Stimulated activated CD8-positive, alpha-beta memory T cell treated with anti-CD3 and anti-CD28 coated beads, Interleukin-15, amount 100 ng/mL, for 4 hours (primary cell): ENCODE data around the gene SMTN.
"Not testable (repeated sequence)": the region's sequence is repeated elsewhere in the genome, so short reads cannot be mapped to it uniquely, and the experiment has no call there.

ENCODE experiments used
- DNase-seq, 2 donors: peaks; one replicate each; pipeline ENCODE4 v3.0.0-alpha.2; 2020; ENCODE audit warnings: low read depth in 2 of 2

The SMTN gene

DNA sequence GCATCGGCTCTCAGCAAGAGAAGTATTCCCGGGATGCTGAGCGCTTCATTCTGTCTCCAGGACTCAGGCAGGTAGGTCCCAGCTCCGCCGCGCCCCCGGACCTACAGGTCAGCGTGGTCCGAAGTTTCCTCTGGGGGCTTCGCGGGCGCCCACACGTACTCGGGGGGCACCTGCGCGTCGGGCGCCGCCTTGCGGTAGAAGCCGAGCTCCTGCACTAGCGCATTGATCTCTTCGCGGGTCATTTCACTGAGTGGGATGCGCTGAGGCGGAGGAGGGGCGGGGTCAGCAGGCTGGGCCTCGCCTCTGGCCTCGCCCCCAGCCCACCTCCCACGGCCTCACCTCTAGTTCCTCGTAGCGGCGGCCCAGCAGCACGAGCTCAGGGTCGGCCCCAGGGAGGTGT, 23.8 kb downstream of the SMTN start:
- no peak for DNase-seq

DNA sequence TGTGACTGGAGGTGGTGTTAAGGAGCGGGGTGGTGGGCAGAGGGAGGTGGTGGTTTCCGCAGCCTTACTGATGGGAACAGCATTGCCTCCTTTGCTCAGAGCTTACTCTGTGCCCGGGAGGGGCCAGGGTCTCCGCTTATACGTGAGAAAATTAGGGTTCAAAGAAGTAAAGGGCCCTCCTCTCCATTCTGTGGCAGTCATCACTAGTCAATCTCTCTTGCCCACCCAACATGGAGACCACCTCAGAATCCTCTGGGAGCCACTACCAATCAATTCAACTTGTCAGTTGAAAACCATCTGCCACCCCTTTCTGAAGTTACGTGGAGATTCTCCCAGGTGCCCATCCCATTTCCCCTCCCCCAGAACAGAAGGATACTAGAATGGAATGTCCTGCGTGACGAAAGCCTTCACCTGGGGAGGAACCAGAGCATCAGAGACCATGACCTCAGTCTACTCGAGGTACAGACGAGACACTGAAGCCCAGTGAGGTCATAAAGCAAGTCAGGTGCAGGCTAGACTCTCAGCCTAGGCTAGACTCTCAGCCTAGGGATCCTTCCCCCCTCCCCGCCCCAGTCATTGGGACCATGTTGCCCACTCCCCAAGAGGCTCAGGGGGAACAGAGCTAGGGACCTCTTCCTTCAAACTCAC, 24.3 kb downstream of the SMTN start:
- no peak for DNase-seq

DNA sequence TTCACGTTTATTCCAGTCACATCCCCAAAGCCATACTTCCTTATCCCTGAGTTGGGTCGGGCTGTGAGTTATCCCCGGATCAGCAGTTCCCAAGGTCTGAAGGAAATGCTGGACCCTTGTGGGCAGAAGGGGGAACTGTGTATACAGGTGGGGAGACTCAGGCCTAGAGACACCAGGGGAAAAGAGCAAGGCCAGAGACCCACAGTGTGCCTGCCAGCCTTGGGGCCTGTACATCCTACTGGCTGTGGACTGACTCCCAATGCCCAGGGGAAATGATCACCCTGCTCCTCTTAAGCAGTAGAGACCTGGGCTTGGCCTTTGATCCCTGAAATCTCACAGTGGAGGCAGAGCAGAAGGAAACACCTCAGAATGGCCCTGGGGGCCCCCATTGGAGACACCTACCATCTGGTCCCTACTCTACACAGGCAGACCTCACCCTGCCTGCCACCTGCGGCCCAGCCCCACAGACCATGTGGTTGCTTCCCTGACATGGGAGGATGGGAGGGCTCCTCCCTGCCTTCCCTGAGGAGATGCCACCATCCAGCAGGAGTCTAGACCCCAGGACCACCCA, 25.0 kb downstream of the SMTN start:
- no peak for DNase-seq

DNA sequence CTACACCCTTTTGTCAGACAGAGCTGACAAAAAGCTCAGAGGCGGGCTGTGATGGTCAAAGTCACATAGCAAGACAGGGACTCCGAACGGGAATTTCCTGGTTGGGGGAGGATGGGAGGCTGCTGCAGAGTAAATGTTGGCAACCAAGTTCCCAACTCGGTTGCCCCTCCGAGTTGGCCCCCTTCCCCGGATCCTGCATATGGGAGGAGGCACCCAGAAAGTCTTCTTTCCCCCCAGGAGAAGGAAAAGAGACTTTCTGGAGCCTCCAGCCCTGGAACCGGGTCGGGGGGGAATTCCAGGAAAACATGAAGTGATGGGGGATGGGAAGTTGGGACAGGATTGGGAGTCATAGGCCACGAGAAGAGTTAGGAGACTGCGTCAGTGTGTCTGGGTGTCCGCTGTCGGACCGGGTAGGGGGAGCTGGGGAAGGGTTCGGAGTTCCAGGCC, 25.6 kb downstream of the SMTN start:
- DNase-seq = no peak

DNA sequence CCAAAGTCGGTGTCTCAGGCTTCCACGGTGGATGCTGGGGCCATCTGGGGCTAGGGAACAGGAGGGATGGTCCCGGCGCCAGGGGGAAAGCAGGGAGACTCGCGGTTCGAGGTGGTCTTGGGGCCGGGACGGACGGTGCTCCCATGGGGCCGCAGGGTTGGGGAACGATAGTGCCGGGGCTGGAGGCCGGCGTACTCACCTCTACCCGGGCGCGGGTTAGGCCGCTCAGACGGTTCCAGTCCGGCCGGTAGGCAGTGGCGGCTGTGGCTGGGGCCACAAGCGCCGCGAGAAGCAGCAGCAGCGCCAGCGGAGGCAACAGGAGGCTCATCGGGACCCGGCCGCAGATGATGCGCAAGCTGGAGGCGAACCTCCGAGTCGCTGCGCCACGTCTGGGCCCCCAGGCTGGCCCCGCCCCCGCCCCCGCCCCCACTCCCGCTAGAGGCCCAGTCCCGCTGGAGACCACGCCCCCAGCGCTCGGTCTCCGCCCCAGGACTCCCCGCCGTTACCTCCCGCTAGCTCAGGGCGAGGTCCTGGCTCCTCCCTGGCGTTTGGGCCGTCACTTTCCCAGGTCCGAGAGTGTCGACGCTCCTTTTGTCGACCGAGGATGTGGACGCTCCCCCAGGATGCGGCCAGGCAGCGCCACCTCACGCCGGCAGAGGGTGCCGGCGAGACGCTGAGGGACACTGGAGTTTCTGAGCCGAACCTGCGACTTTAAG, 26.2 kb downstream of the SMTN start, which contains the start of gene SELENOM:
SELENOM (minus strand) TSS at position 391 of the 716 bp plus-strand sequence; CDS start at position 328, 63 bp downstream.
- peak; percentile 67 to 70 for DNase-seq

DNA sequence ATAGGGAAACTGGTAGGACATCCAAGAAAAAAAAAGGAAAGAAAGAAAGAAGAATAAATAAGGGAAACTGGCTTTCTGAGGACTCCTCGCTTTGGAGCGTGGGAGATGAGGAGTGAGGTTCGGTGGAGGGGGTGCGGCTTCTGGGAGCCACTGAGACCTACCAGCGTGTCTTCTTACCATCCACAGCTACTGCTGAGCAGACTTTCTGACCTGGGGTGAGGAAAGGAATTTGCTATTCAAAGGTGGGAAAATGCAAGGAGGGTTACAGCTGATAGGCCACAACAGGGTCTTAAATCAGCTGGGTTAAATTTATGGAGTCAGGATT, 26.7 kb downstream of the SMTN start:
- no peak for DNase-seq

DNA sequence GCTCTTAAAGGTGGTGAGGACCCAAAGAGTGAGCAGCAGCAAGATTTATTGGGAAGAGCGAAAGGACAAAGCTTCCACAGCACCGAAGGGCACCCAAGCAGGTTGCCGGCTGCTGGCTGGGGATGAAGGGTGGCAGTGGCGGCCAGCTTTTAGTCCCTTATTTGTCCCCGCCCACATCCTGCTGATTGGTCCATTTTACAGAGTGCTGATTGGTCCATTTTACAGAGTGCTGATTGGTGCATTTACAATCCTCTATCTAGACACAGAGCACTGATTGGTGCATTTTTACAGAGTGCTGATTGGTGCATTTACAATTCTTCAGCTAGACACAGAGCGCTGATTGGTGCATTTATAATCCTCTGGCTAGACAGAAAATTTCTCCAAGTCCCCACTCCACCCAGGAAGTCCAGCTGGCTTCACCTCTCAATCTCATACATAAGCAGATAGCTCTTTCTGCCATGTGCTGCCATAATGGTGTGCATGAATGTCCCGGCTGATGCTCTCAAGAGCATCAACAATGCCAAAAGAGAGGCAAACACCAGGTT, 31.5 kb downstream of the SMTN start:
- not testable (repeated sequence) for DNase-seq

DNA sequence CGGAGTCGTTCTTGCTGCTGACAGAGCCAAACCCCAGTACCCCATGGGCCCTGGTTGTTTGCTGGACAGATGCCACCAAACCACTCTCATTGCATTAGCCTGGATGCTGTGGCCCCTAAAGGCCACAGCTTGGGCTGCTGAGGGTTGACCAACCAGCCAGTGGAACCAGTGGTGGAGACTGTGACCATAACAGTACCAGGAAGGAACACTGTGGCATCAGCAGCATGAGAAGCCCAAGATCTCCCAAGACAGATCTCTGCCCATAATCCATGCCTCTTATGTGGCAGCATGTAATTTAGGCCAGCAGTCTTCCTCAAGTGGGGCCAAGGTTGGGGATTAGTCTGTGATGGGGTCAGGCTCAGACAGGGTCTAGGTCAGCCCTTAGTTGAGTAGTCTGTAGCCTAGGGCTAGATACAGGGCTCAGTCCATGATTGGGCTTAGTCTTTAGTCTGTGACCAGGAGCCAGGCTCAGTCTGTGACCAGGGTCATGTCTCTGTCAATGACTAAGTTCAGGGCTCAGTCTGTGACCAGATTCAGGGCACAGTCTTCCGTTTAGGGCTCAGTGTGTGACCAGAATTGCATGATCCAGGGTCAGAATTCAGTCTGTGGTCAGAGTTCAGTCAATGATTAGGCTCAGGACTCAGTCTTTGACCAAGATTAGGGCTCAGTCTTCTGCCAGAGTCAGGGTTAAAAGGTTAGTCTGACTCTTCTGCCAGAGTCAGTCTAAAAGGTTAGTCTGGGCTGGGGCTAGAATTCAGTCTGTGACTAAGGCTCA, 37.1 kb downstream of the SMTN start:
- DNase-seq = no peak

DNA sequence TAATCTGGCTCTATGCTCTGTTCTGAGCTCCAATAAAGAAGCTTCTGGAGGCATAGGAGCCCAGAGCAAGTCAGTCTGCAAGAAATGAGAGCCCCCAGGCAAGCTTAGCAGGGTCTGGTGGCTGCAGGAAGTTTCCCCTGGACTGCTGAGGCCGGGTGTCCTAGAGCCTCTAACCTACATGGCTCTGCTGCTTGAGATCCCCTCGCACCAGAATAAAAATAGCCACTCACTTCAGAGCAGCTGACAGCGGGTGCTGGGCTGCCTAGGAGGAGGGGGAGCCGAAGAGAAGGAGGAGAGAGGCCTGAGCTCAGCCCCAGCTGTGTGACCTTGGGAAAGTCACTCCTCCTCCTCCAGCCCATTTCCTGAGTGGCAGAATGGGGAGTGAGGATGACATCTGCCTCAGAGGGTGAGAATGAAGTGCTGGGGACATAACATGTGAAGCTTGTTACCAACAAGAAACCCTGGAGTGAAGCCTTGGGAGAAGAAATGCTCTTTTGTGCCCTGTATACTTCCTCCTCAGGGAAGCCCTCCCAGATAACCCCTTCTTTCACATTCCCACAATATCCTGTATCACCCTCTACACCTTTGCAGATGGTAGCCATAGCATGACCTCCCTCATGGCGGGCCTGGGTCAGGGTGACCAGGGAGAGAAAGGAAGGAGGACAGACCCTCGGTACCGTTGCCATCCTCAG, 38.1 kb downstream of the SMTN start:
- no peak for DNase-seq

DNA sequence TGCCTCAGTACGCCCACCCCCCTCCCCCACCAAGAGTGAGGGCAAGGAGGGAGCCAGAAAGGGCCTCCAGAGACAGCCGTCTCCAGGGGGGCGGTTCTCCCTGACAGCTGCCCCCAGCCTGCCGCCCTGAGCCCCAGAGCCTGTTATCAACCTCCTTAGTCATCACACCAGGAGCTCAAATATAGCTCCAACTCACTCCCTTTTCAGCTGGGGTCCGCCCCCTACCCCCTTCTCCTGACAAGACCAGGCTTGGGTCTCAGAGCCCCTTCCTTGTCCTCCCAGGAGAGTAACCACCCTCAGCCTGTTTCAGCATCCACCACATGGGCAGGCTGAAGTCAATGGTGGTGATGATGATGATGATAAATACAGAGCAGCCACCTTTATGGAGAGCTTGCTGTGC, 39.1 kb downstream of the SMTN start:
- no peak for DNase-seq

DNA sequence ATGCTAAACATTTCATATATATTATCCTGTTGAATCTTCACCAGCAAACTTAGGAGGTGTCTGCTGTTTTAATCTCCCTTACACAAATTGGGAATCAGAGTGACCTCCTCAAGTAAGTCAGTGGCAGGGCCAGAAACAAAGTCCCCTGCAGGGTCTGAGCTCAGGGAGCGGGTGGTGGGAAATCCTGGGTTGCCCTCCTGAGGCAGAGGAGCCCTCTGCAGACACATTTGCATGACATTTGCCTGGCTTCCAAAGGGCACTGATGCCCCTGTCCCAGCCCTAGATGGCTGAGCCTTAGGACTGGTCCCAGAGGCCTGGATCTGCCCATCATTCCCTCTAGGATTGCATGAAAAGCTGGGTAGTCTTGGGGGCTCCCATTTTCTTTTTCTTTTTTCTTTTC, 39.5 kb downstream of the SMTN start:
- DNase-seq = no peak

DNA sequence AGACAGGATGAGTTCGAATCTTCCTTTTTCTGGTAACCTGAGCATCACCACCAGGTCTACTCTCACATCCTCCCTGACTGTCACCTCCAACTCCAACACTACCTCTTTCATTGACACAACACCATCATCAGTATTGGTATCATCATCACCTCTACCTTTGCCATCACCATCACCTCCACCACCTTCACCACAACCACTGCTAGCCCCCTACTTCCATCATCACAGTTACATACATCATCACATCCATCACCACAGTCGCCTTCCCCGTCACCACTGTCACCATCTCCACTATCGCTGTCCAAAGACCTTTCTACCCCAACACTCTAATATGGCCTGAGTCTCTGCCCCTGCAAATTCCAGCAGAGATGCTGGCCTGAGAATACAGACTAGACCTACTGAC, 40.3 kb downstream of the SMTN start:
- no peak for DNase-seq

DNA sequence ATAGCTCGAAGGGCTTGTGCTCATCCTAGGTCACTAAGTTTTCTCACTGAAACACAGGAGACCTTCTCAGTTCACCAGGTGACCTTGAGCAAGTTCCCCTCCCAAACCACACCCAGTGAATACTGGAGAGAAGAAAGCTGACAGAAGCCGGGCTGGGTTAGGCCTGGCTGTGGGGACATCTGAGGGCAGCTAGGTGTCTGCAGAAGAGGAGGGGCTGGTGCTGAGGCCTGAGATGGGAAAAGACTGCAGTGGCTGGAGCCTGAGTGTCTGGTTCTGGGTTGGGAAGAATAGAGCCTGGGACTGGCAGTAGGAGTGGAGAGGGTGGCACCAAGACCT, 41.0 kb downstream of the SMTN start:
- no peak for DNase-seq

DNA sequence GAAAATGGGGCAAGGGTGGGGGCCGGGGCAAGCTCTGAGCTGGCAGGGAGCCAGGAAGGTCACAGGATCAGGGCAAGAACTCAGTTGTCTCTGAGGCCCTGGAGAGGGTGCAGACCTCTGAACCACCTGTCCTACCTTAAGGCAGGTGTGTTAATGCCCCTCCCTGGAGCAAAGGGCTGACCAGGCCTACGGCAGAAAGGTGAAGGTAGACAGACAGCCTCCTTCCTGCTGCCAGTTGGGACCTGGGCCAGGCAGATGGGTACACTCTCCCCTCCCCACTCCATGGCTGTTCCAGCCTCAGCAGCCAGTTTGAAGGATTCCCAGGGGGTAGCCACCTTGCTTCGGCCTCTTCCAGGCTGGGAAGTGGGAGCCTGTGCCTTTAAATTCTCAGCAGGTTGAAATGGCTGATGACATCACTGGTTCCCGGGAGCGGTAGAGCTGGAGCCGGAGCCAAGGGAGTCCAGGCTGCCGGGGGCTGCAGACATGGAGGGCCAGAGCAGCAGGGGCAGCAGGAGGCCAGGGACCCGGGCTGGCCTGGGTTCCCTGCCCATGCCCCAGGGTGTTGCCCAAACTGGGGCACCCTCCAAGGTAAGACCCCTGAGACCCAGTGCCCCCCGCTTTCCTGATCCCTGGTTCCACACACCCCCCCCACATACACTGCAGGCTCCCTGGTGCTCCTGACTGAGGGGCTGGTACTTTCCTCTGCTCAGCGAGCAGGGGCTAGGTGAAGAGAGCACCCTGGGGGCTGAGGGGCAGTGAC, 41.6 kb downstream of the SMTN start, which contains the start of gene INPP5J:
INPP5J (plus strand) TSS at position 435 of the 760 bp plus-strand sequence; CDS start at position 484, 49 bp downstream.
- DNase-seq = no peak

DNA sequence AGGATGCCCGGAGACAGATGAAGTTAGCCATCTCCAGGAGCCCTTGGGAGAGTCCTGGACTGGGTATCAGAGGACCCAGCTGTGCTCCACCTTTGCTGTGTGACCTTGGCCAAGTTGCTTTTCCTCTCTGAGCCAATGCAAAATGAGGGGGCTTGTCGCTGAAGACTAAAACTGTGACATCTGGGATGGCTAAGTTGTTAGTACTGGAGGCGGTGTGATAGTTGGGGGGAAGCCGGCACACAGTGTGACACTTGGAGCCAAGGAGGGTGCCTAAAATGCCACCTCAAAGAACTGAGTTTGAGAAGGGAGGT, 42.1 kb downstream of the SMTN start:
- DNase-seq = no peak

DNA sequence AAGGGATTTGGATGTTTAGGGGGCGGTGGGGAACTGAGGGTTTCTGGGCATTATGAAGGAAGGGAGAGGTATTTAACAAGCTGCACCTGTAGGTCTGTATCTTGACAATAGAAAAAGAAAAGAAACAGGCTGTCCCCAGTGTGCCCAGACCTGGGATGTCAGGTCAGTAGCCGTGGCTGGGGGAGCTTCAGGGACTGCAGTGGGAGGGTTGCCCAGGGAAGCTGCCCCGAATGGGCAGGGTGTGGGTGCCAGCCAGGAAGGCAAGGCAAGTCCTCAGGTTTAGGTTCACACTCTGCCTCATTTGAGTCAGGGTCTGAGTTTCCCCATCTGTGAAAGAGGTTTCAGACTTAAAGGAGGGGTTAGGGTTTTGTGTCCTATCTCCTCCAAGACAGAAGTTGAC, 43.2 kb downstream of the SMTN start:
- DNase-seq = no peak

DNA sequence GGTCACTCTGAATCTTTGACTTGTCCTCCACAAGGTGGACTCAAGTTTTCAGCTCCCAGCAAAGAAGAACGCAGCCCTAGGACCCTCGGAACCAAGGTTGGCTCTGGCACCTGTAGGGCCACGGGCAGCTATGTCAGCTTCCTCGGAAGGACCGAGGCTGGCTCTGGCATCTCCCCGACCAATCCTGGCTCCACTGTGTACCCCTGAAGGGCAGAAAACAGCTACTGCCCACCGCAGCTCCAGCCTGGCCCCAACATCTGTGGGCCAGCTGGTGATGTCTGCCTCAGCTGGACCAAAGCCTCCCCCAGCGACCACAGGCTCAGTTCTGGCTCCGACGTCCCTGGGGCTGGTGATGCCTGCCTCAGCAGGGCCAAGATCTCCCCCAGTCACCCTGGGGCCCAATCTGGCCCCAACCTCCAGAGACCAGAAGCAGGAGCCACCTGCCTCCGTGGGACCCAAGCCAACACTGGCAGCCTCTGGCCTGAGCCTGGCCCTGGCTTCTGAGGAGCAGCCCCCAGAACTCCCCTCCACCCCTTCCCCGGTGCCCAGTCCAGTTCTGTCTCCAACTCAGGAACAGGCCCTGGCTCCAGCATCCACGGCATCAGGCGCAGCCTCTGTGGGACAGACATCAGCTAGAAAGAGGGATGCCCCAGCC, 43.8 kb downstream of the SMTN start:
- no peak for DNase-seq

DNA sequence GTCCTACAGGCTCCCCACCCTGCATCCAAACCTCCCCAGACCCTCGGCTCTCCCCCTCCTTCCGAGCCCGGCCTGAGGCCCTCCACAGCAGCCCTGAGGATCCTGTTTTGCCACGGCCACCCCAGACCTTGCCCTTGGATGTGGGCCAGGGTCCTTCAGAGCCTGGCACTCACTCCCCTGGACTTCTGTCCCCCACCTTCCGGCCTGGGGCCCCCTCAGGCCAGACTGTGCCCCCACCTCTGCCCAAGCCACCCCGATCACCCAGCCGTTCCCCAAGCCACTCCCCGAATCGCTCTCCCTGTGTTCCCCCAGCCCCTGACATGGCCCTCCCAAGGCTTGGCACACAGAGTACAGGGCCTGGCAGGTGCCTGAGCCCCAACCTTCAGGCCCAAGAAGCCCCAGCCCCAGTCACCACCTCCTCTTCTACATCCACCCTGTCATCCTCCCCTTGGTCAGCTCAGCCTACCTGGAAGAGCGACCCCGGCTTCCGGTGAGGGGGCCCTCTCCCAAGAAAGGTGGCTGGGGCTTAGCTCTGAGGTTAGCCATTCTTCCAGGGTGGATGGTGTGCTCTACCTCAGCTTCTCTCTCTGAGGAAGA, 44.5 kb downstream of the SMTN start:
- no peak for DNase-seq

DNA sequence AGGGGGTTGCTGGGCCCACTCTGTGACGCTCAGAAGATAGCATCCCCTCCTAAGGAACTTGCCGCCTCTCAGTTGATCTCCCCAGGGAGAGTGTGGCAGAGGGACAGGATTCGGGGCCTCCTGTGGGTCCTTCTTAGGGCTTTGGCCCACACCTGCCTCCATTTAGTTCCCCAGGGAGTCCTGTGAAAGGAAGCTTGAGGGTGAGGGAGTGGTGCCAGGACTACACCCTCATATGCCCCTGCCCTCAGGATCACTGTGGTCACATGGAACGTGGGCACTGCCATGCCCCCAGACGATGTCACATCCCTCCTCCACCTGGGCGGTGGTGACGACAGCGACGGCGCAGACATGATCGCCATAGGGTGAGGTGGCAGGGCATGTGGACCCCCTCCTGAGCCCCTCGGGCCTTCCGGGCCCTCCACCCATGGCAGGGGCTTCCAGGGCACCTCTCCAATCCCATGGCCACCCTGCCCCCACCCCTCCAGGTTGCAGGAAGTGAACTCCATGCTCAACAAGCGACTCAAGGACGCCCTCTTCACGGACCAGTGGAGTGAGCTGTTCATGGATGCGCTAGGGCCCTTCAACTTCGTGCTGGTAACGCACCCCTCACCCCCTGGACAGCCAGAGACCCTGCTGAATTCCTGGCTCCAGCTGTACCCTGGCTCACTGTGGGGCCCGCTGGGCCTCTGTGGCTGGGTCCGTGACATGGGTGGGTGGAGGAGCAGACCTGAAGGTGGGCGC, 45.2 kb downstream of the SMTN start:
- no peak for DNase-seq

DNA sequence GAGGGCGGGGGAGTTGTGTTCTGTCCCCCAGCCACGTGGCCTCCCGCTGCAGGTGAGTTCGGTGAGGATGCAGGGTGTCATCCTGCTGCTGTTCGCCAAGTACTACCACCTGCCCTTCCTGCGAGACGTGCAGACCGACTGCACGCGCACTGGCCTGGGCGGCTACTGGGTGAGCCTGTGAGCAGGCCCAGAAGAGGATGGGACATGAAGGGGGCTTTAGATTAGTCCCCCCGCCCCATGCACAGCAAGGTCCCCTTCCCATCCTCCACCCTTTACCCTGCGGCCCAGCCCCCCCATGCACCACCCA, 45.7 kb downstream of the SMTN start:
- no peak for DNase-seq
